DOHH2 (cell line): Measurements from ENCODE around the gene ANKRD60.

Source experiments
- EZH2phosphoT487 ChIP-seq: fragments of 200-600 bp; sonication (generic); IDR thresholded peaks from 2 replicates; pipeline ENCODE4 v1.6.1; 2017; ENCODE audit warnings: borderline replicate concordance, mild to moderate bottlenecking, antibody characterized with exemption, low read length, moderate library complexity, mixed read lengths
- TF ChIP-seq, protein P1 (sequence below): fragments of 200-600 bp; sonication (generic); IDR thresholded peaks from one replicate; pipeline ENCODE4 v1.5.1; 2014; ENCODE audit warnings: antibody characterized with exemption, mild to moderate bottlenecking, low read depth, low read length; ENCODE audit not compliant: poor library complexity, severe bottlenecking

DNA sequence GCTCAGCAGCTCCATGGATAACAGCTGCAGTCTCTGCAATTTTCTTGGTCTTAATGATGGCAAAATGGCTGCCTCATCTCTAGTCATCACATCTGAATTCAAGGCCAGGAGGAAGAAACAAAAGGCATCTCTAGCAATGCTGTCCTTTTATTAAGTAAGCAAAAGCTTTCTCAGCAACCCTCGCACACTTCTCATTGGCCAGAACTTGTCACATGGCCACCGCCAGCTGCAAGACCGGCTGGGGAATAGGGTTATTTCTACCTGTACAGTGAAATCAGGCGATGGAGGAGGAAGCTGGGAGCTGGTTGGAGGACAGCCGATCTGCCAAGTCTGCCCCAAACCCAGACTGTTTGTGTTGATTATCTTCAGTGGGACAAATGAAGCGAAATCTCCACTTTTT, 33.4 kb downstream of the ANKRD60 start:
- TF ChIP-seq, protein P1, sequence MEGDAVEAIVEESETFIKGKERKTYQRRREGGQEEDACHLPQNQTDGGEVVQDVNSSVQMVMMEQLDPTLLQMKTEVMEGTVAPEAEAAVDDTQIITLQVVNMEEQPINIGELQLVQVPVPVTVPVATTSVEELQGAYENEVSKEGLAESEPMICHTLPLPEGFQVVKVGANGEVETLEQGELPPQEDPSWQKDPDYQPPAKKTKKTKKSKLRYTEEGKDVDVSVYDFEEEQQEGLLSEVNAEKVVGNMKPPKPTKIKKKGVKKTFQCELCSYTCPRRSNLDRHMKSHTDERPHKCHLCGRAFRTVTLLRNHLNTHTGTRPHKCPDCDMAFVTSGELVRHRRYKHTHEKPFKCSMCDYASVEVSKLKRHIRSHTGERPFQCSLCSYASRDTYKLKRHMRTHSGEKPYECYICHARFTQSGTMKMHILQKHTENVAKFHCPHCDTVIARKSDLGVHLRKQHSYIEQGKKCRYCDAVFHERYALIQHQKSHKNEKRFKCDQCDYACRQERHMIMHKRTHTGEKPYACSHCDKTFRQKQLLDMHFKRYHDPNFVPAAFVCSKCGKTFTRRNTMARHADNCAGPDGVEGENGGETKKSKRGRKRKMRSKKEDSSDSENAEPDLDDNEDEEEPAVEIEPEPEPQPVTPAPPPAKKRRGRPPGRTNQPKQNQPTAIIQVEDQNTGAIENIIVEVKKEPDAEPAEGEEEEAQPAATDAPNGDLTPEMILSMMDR: no peak
- no peak for TF ChIP-seq EZH2phosphoT487
